ENCODE data around the gene CARS2. TPM values are rescaled to one million over a fixed set of nuclear protein-coding genes. Genes with fewer than 3 reads are reported as not detected.

Gene CARS2
- total and polyA plus RNA-seq, 2 donors (not counting 3 experiments of a cell fraction or from before 2014, with no cell fraction given): 42.0 to 51.2 TPM

- ChIA-PET CTCF (no interaction called here), POLR2A (interaction anchor here (1.3 kb wide), 1 partner anchor 92 kb away, joined by 4 read pairs; no protein-coding TSS in a partner anchor)
- no TSS peak for BruUV-seq (replicated peaks)
- Histone ChIP-seq H3K9me1 (replicated peaks; ENCODE audit: control insufficient read depth, extremely low read depth, insufficient read depth, low read length) (no peaks in the 10 kb centered on the region), H3K4me3 (replicated peaks in 1 of 3; ENCODE audit: insufficient read depth in 1 of 3, low read depth in 1 of 3, low read length in 3 of 3) (no peak overlapping the region), H3K79me2 (ENCODE audit: control insufficient read depth, insufficient read depth, low read length) (peaks cover 87% of the 10 kb centered on the region), H3K36me3 (ENCODE audit: control insufficient read depth in 2 of 2, extremely low read depth in 1 of 2, insufficient read depth in 2 of 2, low read length in 2 of 2) (peaks cover 5 to 13% of the 10 kb centered on the region in 2 experiments), H4K20me1 (replicated peaks; ENCODE audit: control insufficient read depth, extremely low read depth, insufficient read depth, low read length) (no peaks in the 10 kb centered on the region), H3K9me3 (replicated peaks; ENCODE audit: control insufficient read depth, insufficient read depth, low read length) (no peaks in the 10 kb centered on the region), H3K27me3 (ENCODE audit: control insufficient read depth in 2 of 2, insufficient read depth in 2 of 2, low read length in 2 of 2) (no peaks in the 10 kb centered on the region), H3K27ac (ENCODE audit: insufficient read depth, low read depth, low read length) (no peak overlapping the region), H3K4me1 (ENCODE audit: control insufficient read depth, extremely low read depth, insufficient read depth, low read length) (peaks cover 17% of the 10 kb centered on the region), H3K9ac (replicated peaks; ENCODE audit: extremely low read depth, insufficient read depth, low read length) (no peak overlapping the region), H3K4me2 (ENCODE audit: insufficient read depth, low read length) (no peak overlapping the region), H2AFZ (ENCODE audit: low read depth, low read length) (no peak overlapping the region)
- dilution Hi-C loops (cut with MboI; ENCODE audit: extremely low pct_ligation_motif_present, low sequenced_read_pairs) (no loop called here), intact Hi-C loops (cut with micrococcal nuclease) (no loop called here)
- TF ChIP-seq CTCF (IDR thresholded peaks at IDR 0.05; ENCODE audit: extremely low read depth in 1 of 2, insufficient read depth in 1 of 2, low read depth in 1 of 2, low read length in 2 of 2) (no peak), GATA2 (IDR thresholded peaks at IDR 0.05; ENCODE audit: insufficient read depth, insufficient read length, low read depth, low read length) (no peak), MAX (IDR thresholded peaks at IDR 0.05; ENCODE audit: insufficient read depth, insufficient read length) (no peak), FOS (IDR thresholded peaks at IDR 0.05; ENCODE audit: borderline replicate concordance, insufficient read depth, low read length) (no peak), EZH2 (IDR thresholded peaks at IDR 0.05; ENCODE audit: borderline replicate concordance, low read depth, low read length, severe bottlenecking) (no peak), MYC (IDR thresholded peaks at IDR 0.05; ENCODE audit: low read depth, low read length) (no peak), JUN (IDR thresholded peaks at IDR 0.05; ENCODE audit: borderline replicate concordance, insufficient read depth, insufficient read length, low read depth) (no peak), POLR2AphosphoS5 (IDR thresholded peaks at IDR 0.05; ENCODE audit: insufficient read depth, low read depth, low read length) (no peak), POLR2A (IDR thresholded peaks at IDR 0.05; ENCODE audit: low read depth, low read length) (no peak)
- FAIRE-seq: no peak
- DNase-seq (ENCODE audit: low read depth, low spot score): no peak
These were observed 85.3 kb downstream of the CARS2 start for GRCh38 chr13:110620596-110620995.
